HCT116 (cell line): Measurements from ENCODE around the gene PPP1R37. TPM values are rescaled to one million over a fixed set of nuclear protein-coding genes. Genes with fewer than 3 reads are reported as not detected.

Source experiments
- CBX3 ChIP-seq: IDR thresholded peaks from 2 replicates; pipeline ENCODE4 v1.6.1; 2012; ENCODE audit warnings: low read depth
- ELF1 ChIP-seq: IDR thresholded peaks from 2 replicates; pipeline ENCODE4 v1.6.1; 2012; ENCODE audit warnings: low read depth, borderline replicate concordance
- SRF ChIP-seq: IDR thresholded peaks from 2 replicates; pipeline ENCODE4 v1.6.1; 2012; ENCODE audit warnings: low read depth
- TCF7L2 ChIP-seq: IDR thresholded peaks from 2 replicates; pipeline ENCODE4 v1.7.0; 2011; ENCODE audit warnings: borderline replicate concordance, inconsistent platforms; ENCODE audit not compliant: insufficient read depth, insufficient read length; ENCODE audit errors: extremely low read depth
- YY1 ChIP-seq: IDR thresholded peaks from 2 replicates; pipeline ENCODE4 v1.6.1; 2011; ENCODE audit warnings: low read length, low read depth, moderate library complexity, mild to moderate bottlenecking; ENCODE audit not compliant: insufficient replicate concordance; ENCODE audit errors: extremely low read depth
- ZFX ChIP-seq: fragments of 450-650 bp; IDR thresholded peaks from 2 replicates; pipeline ENCODE4 v1.6.1; 2017
- total RNA-seq: library from RNA; stranded (reverse); gene quantifications from one replicate; pipeline ENCODE4 v1.2.1, GENCODE V29; 2021; ENCODE audit not compliant: unreplicated experiment

PPP1R37 gene
- total RNA-seq, 1 experiment from 2014 or later: 32.7 TPM

GRCh38 chr19:45195764-45196163 lies 102.8 kb downstream of the PPP1R37 start (continued):
- no peak for TF ChIP-seq ZFX
- TF ChIP-seq ELF1: no peak
- TF ChIP-seq CBX3: no peak
- no peak for TF ChIP-seq TCF7L2
- TF ChIP-seq YY1: no peak
- no peak for TF ChIP-seq SRF

Other genes starting within 250 kb of the PPP1R37 start
- gene NECTIN2, start 246.9 kb upstream of the PPP1R37 start, total RNA-seq: 96.3 TPM
- gene TOMM40, start 201.9 kb upstream of the PPP1R37 start, total RNA-seq: 178 TPM
- 7.2 TPM for gene APOE, start 187.4 kb upstream of the PPP1R37 start, total RNA-seq
- gene APOC1, start 178.6 kb upstream of the PPP1R37 start, total RNA-seq: 5.1 TPM
- gene APOC4, start 150.9 kb upstream of the PPP1R37 start, total RNA-seq: not detected
- not detected for gene APOC2, start 147.1 kb upstream of the PPP1R37 start, total RNA-seq
- gene CLPTM1, start 137.8 kb upstream of the PPP1R37 start, total RNA-seq: 102 TPM
- gene RELB, start 91.7 kb upstream of the PPP1R37 start, total RNA-seq: 12.9 TPM
- gene CLASRP, start 54.1 kb upstream of the PPP1R37 start, total RNA-seq: 79.9 TPM
- 9.2 TPM for gene ZNF296, start 16.7 kb upstream of the PPP1R37 start, total RNA-seq
- gene GEMIN7, start 13.9 kb upstream of the PPP1R37 start, total RNA-seq: 35.4 TPM
- gene NKPD1, start 67.8 kb downstream of the PPP1R37 start, total RNA-seq: 0.64 TPM
- gene TRAPPC6A, start 85.1 kb downstream of the PPP1R37 start, total RNA-seq: 26.9 TPM
- 12.2 TPM for gene BLOC1S3, start 85.6 kb downstream of the PPP1R37 start, total RNA-seq
- not detected for gene EXOC3L2, start 152.2 kb downstream of the PPP1R37 start, total RNA-seq
- 37.7 TPM for gene MARK4, start 158.1 kb downstream of the PPP1R37 start, total RNA-seq
- not detected for gene CKM, start 229.7 kb downstream of the PPP1R37 start, total RNA-seq
- 22.8 TPM for gene KLC3, start 247.6 kb downstream of the PPP1R37 start, total RNA-seq